Smooth muscle cell (in vitro differentiated cells): ENCODE measurements around the gene SUSD1. TPM values are rescaled to one million over a fixed set of nuclear protein-coding genes. Genes with fewer than 3 reads are reported as not detected.

Experiments used
- DNase-seq: peaks from one replicate; lab custom pipeline; 2025; ENCODE audit not compliant: unreplicated experiment; lab: John Stamatoyannopoulos, UW
- H2AFZ ChIP-seq: fragments of 200-600 bp; sonication (generic); 2 replicates; pipeline ENCODE4 v1.6.0; 2016; ENCODE audit warnings: antibody characterized with exemption, low read depth, mild to moderate bottlenecking
- H3F3A ChIP-seq: fragments of 200-600 bp; sonication (generic); 2 replicates; pipeline ENCODE4 v1.6.0; 2017; ENCODE audit warnings: antibody characterized with exemption, low read depth
- H3K27ac ChIP-seq: fragments of 200-600 bp; sonication (generic); 2 replicates; pipeline ENCODE4 v1.5.1; 2016; ENCODE audit warnings: low read depth, mild to moderate bottlenecking
- H3K27me3 ChIP-seq: fragments of 200-600 bp; sonication (generic); 2 replicates; pipeline ENCODE4 v1.6.1; 2016; ENCODE audit warnings: low read depth, mild to moderate bottlenecking
- H3K36me3 ChIP-seq: fragments of 200-600 bp; sonication (generic); 2 replicates; pipeline ENCODE4 v1.5.1; 2016; ENCODE audit warnings: low read depth
- H3K4me1 ChIP-seq: fragments of 200-600 bp; sonication (generic); 2 replicates; pipeline ENCODE4 v1.5.1; 2016; ENCODE audit warnings: low read depth
- H3K4me2 ChIP-seq: fragments of 200-600 bp; sonication (generic); 2 replicates; pipeline ENCODE4 v1.6.0; 2016; ENCODE audit warnings: mild to moderate bottlenecking
- H3K4me3 ChIP-seq: fragments of 200-600 bp; sonication (generic); 2 replicates; pipeline ENCODE4 v1.5.1; 2016; ENCODE audit warnings: mild to moderate bottlenecking
- H3K79me2 ChIP-seq: fragments of 200-600 bp; sonication (generic); 2 replicates; pipeline ENCODE4 v1.6.0; 2016; ENCODE audit warnings: low read depth, mild to moderate bottlenecking
- H3K9ac ChIP-seq: fragments of 200-600 bp; sonication (generic); 2 replicates; pipeline ENCODE4 v1.6.0; 2016; ENCODE audit warnings: low read depth
- H3K9me3 ChIP-seq: fragments of 200-600 bp; sonication (generic); replicated peaks from 2 replicates; pipeline ENCODE4 v1.5.1; 2016; ENCODE audit warnings: low read depth
- H4K20me1 ChIP-seq: fragments of 200-600 bp; sonication (generic); 2 replicates; pipeline ENCODE4 v1.6.0; 2016; ENCODE audit warnings: low read depth
- CTCF ChIP-seq: fragments of 200-600 bp; sonication (generic); IDR thresholded peaks from 2 replicates; pipeline ENCODE4 v1.5.1; 2017; ENCODE audit warnings: borderline replicate concordance, mild to moderate bottlenecking, antibody characterized with exemption; ENCODE audit not compliant: insufficient read depth, poor library complexity, severe bottlenecking
- WGBS: methylation state at CpG from one replicate; pipeline ENCODE4 v1.1.7; 2016; ENCODE audit warnings: low lambda C conversion rate; 5-methylcytosine and 5-hydroxymethylcytosine counted together
- polyA plus RNA-seq: library from polyadenylated mRNA; unstranded; fragments of >200 nt; fragmentation: Nextera tagmentation; extraction: Ambion mirVana; gene quantifications from 2 replicates; pipeline ENCODE4 v1.2.1, GENCODE V29; 2016
- total RNA-seq: library from RNA; depleted of rRNA; stranded (reverse); fragments of >200 nt; gene quantifications from 2 replicates; pipeline ENCODE4 v1.2.3, GENCODE V29; 2014

The SUSD1 gene
- total and polyA plus RNA-seq, 2 experiments from 2014 or later: 6.7 to 11.8 TPM

DNA sequence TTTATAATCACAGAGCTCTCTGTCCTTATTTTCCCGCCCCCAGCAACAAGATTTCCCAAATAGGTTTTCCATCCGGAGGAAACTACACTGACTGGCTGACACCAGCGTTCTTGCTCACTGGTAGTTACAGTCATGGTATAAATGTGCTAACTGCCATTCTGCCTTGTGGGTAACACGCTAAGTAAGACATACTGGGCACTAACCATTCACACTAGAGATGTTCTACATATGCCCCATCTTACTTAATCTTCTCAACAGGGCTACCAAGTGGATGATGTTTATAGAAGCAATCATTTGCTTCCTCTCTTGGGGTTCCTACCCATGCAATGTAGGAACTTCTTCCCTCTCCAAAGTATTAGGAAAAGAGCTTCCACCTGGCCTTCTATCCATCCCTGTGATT is 111.5 kb downstream of the SUSD1 start:
- H3K4me3 ChIP-seq: no peak overlapping the region
- H3K9ac ChIP-seq: no peak overlapping the region
- H3K27ac ChIP-seq: no peak overlapping the region
- WGBS: 97% methylated on average over 4 of the region's 4 CpGs
- peaks cover 27% of the 10 kb centered on the region for H3F3A ChIP-seq
- H4K20me1 ChIP-seq: no peaks in the 10 kb centered on the region
- no peaks in the 10 kb centered on the region for H3K9me3 ChIP-seq
- TF ChIP-seq CTCF: no peak
- H3K79me2 ChIP-seq: no peaks in the 10 kb centered on the region
- DNase-seq: no peak
- H2AFZ ChIP-seq: no peak overlapping the region
- H3K4me2 ChIP-seq: no peak overlapping the region
- H3K36me3 ChIP-seq: no peaks in the 10 kb centered on the region
- H3K4me1 ChIP-seq: no peaks in the 10 kb centered on the region
- H3K27me3 ChIP-seq: no peaks in the 10 kb centered on the region

- Histone ChIP-seq H3K27ac (no peak overlapping the region), H2AFZ (no peak overlapping the region), H3F3A (peaks cover 27% of the 10 kb centered on the region)
Observed at GRCh38 chr9:112063151-112063550, 111.9 kb downstream of the SUSD1 start.

GRCh38 chr9:112061152-112061740 is 113.9 kb downstream of the SUSD1 start:
- no peaks in the 10 kb centered on the region for H4K20me1 ChIP-seq
- no peak for DNase-seq
- H3K27me3 ChIP-seq: no peaks in the 10 kb centered on the region
- H3K4me3 ChIP-seq: no peak overlapping the region
- no peaks in the 10 kb centered on the region for H3K36me3 ChIP-seq
- peak overlapping the region; percentile 92 for H3K27ac ChIP-seq
- no peak overlapping the region for H3K4me2 ChIP-seq
- no peaks in the 10 kb centered on the region for H3K9me3 ChIP-seq
- TF ChIP-seq CTCF: no peak
- H3K4me1 ChIP-seq: no peaks in the 10 kb centered on the region
- no peaks in the 10 kb centered on the region for H3K79me2 ChIP-seq
- no peak overlapping the region for H3K9ac ChIP-seq
- WGBS: 0% methylated on average over 3 of the region's 3 CpGs
- H3F3A ChIP-seq: peaks cover 27% of the 10 kb centered on the region
- no peak overlapping the region for H2AFZ ChIP-seq

More at GRCh38 chr9:112063151-112063550, 111.9 kb downstream of the SUSD1 start:
- no peak overlapping the region for H3K4me3 ChIP-seq
- no peaks in the 10 kb centered on the region for H4K20me1 ChIP-seq
- no peaks in the 10 kb centered on the region for H3K4me1 ChIP-seq
- no peaks in the 10 kb centered on the region for H3K9me3 ChIP-seq
- TF ChIP-seq CTCF: no peak
- no peak overlapping the region for H3K4me2 ChIP-seq
- DNase-seq: no peak
- H3K79me2 ChIP-seq: no peaks in the 10 kb centered on the region
- no peaks in the 10 kb centered on the region for H3K36me3 ChIP-seq
- H3K27me3 ChIP-seq: no peaks in the 10 kb centered on the region
- no peak overlapping the region for H3K9ac ChIP-seq

DNA sequence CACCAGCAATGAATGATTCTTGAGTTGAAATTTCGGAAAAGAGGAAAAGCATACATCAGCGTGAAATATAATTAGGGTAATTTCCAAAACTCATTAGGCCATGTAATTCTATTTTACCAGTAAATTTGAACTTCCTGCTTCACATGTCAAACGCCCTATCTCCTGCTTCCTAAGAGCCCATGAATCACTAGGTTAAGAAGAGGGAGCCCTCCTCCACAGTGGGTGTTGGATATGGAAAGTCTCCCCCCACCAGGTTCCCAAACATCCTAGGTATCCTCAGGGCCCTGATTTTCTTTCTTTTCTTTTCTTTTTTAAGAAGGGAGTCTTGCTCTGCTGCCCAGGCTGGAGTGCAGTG is 115.2 kb downstream of the SUSD1 start:
- Histone ChIP-seq H3K79me2 (no peaks in the 10 kb centered on the region), H3K4me2 (no peak overlapping the region), H3K27me3 (no peaks in the 10 kb centered on the region), H3K9ac (no peak overlapping the region), H4K20me1 (no peaks in the 10 kb centered on the region), H3F3A (peaks cover 27% of the 10 kb centered on the region), H2AFZ (no peak overlapping the region), H3K36me3 (no peaks in the 10 kb centered on the region), H3K27ac (peak overlapping the region; percentile 92), H3K4me3 (no peak overlapping the region), H3K4me1 (no peaks in the 10 kb centered on the region), H3K9me3 (no peaks in the 10 kb centered on the region)
- TF ChIP-seq CTCF: no peak
- 89% methylated on average over 3 of the region's 3 CpGs for WGBS
- DNase-seq: no peak
